ENCODE data around the gene MZB1.

Gene MZB1

GRCh38 chr5:139389701-139390638 is at the start of gene MZB1:
MZB1 (minus strand) TSS chr5:139389913; CDS start chr5:139389856, 57 bp downstream.
- no peak for FAIRE-seq

- no peak for FAIRE-seq
Measured at GRCh38 chr5:139439013-139439903, 49.5 kb upstream of the MZB1 start, which contains the start of gene DNAJC18. DNAJC18 (minus strand) TSS chr5:139439525; CDS start chr5:139439445, 80 bp downstream.

- FAIRE-seq, result no peak
Measured at GRCh38 chr5:139438707-139439012, 48.9 kb upstream of the MZB1 start.

GRCh38 chr5:139435676-139436075 is 46.0 kb upstream of the MZB1 start:
- FAIRE-seq, result no peak

- FAIRE-seq, result no peak
Measured at GRCh38 chr5:139431706-139432105, 42.0 kb upstream of the MZB1 start.

GRCh38 chr5:139430015-139430414 is 40.3 kb upstream of the MZB1 start:
- no peak for FAIRE-seq

GRCh38 chr5:139426203-139426885 is 36.6 kb upstream of the MZB1 start:
- FAIRE-seq, result no peak

- FAIRE-seq, result no peak
Measured at GRCh38 chr5:139425497-139425896, 35.8 kb upstream of the MZB1 start.

- peak; percentile 79 for FAIRE-seq
Measured at GRCh38 chr5:139422307-139422893, 32.7 kb upstream of the MZB1 start.

- no peak for FAIRE-seq
Measured at GRCh38 chr5:139419226-139420192, 29.8 kb upstream of the MZB1 start.

- FAIRE-seq, result no peak
Measured at GRCh38 chr5:139418793-139419192, 29.1 kb upstream of the MZB1 start.

- FAIRE-seq, result no peak
Measured at GRCh38 chr5:139417214-139417613, 27.5 kb upstream of the MZB1 start.

GRCh38 chr5:139416651-139417050 is 26.9 kb upstream of the MZB1 start:
- no peak for FAIRE-seq

GRCh38 chr5:139415869-139416268 is 26.2 kb upstream of the MZB1 start:
- FAIRE-seq, result no peak

- FAIRE-seq, result no peak
Measured at GRCh38 chr5:139415221-139415861, 25.6 kb upstream of the MZB1 start.

- FAIRE-seq, result no peak
Measured at GRCh38 chr5:139414581-139415130, 24.9 kb upstream of the MZB1 start.

GRCh38 chr5:139413963-139414362 is 24.2 kb upstream of the MZB1 start:
- FAIRE-seq, result no peak

- no peak for FAIRE-seq
Measured at GRCh38 chr5:139413153-139413552, 23.4 kb upstream of the MZB1 start.

- FAIRE-seq, result peak; percentile 84
Measured at GRCh38 chr5:139410993-139411828, 21.5 kb upstream of the MZB1 start.

Measured in endometrium (tissue), 2 donors.